ENCODE measurements around the gene LIMA1.

The LIMA1 gene

GRCh38 chr12:50185301-50185895 lies 97.9 kb downstream of the LIMA1 start:
- TF ChIP-seq ZC3H10 (CRISPR knock-in tag; IDR thresholded peaks at IDR 0.05) (no peak), ZNF70 (CRISPR knock-in tag; IDR thresholded peaks at IDR 0.05) (no peak), SNAI2 (CRISPR knock-in tag; IDR thresholded peaks at IDR 0.05) (no peak), RARB (CRISPR knock-in tag; IDR thresholded peaks at IDR 0.05) (no peak), PATZ1 (CRISPR knock-in tag; IDR thresholded peaks at IDR 0.05; ENCODE audit: borderline replicate concordance) (no peak), ZFP3 (CRISPR knock-in tag; IDR thresholded peaks at IDR 0.05) (no peak), ARNTL (CRISPR knock-in tag; IDR thresholded peaks at IDR 0.05; ENCODE audit: borderline replicate concordance, low read depth) (no peak), TCF4 (CRISPR knock-in tag; IDR thresholded peaks at IDR 0.05; ENCODE audit: borderline replicate concordance) (no peak), ZFP30 (CRISPR knock-in tag; IDR thresholded peaks at IDR 0.05) (no peak), BACH2 (CRISPR knock-in tag; IDR thresholded peaks at IDR 0.05; ENCODE audit: borderline replicate concordance) (no peak)

GRCh38 chr12:50184261-50184660 lies 99.1 kb downstream of the LIMA1 start:
- no peak for ATAC-seq
- TF ChIP-seq RARB (CRISPR knock-in tag; IDR thresholded peaks at IDR 0.05) (no peak), SNAI2 (CRISPR knock-in tag; IDR thresholded peaks at IDR 0.05) (no peak), ZC3H10 (CRISPR knock-in tag; IDR thresholded peaks at IDR 0.05) (no peak), POU6F1 (CRISPR knock-in tag; IDR thresholded peaks at IDR 0.05; ENCODE audit: borderline replicate concordance, low read depth) (no peak), BACH2 (CRISPR knock-in tag; IDR thresholded peaks at IDR 0.05; ENCODE audit: borderline replicate concordance) (no peak), CREB5 (CRISPR knock-in tag; IDR thresholded peaks at IDR 0.05; ENCODE audit: low read depth) (no peak), TCF4 (CRISPR knock-in tag; IDR thresholded peaks at IDR 0.05; ENCODE audit: borderline replicate concordance) (no peak), ESRRG (CRISPR knock-in tag; IDR thresholded peaks at IDR 0.05) (no peak), TSHZ2 (CRISPR knock-in tag; IDR thresholded peaks at IDR 0.05) (no peak), ARNTL (CRISPR knock-in tag; IDR thresholded peaks at IDR 0.05; ENCODE audit: borderline replicate concordance, low read depth) (no peak), ZNF8 (CRISPR knock-in tag; IDR thresholded peaks at IDR 0.05) (no peak), CSRNP3 (CRISPR knock-in tag; IDR thresholded peaks at IDR 0.05) (no peak)

More at GRCh38 chr12:50185301-50185895, 97.9 kb downstream of the LIMA1 start:
- ATAC-seq = no peak

GRCh38 chr12:50182461-50182860 lies 100.9 kb downstream of the LIMA1 start:
- TF ChIP-seq OSR1 (CRISPR knock-in tag; IDR thresholded peaks at IDR 0.05) (no peak), ZFP30 (CRISPR knock-in tag; IDR thresholded peaks at IDR 0.05) (no peak), ESRRG (CRISPR knock-in tag; IDR thresholded peaks at IDR 0.05) (no peak), POU6F1 (CRISPR knock-in tag; IDR thresholded peaks at IDR 0.05; ENCODE audit: borderline replicate concordance, low read depth) (no peak), BACH2 (CRISPR knock-in tag; IDR thresholded peaks at IDR 0.05; ENCODE audit: borderline replicate concordance) (no peak), ZC3H10 (CRISPR knock-in tag; IDR thresholded peaks at IDR 0.05) (no peak), ISL1 (CRISPR knock-in tag; IDR thresholded peaks at IDR 0.05) (no peak), ZNF70 (CRISPR knock-in tag; IDR thresholded peaks at IDR 0.05) (no peak)
- no peak for ATAC-seq
